Measurements from ENCODE around the gene MAP4K3.

MAP4K3 gene

DNA sequence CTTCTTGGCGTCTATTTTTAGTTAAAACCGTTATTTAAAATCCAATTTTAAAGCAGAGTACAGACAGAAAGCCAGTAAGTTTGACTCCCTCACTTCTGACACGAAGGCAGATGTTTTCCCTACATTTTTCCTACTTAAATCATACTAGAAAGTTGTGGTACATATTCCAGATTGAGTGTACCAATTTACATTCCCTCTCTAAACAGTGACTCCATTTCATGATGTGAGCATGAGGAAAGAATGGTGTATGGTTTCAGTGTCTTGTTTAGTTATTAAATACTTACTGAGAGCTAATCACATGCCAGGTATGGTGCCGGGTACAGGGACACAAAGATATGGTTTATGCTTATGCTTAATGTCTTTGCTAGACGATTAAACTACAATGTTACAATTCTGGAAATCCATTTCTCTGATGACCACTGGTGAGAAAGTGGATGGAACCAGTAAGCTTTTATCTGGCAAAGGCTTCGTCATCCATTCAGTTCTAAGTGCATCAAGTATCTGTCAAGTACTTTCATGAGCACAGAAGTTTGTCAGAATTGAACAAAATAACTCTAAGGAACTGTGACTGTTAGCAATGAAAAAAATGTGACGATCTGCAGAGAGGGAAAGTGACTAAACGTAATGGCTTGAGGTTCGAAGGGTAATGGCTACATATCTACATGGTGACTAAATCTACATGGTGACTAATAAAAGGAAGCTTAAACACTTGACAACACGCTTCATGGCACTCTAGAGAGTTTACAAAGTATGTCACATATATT is 25.7 kb downstream of the MAP4K3 start:
- TF ChIP-seq CTCF (IDR thresholded peaks at IDR 0.05; ENCODE audit: control insufficient read depth, extremely low read depth, insufficient read depth): no peak
- H3K4me3 ChIP-seq (ENCODE audit: low read depth, low read length): no peak overlapping the region
- DNase-seq (ENCODE audit: low read depth): no peak

GRCh38 chr2:39409697-39410389 is 27.2 kb downstream of the MAP4K3 start:
- DNase-seq (ENCODE audit: low read depth): no peak
- no peak overlapping the region for H3K4me3 ChIP-seq (ENCODE audit: low read depth, low read length)
- TF ChIP-seq CTCF (IDR thresholded peaks at IDR 0.05; ENCODE audit: control insufficient read depth, extremely low read depth, insufficient read depth): no peak

- DNase-seq (ENCODE audit: low read depth): no peak
- no peak overlapping the region for H3K4me3 ChIP-seq (ENCODE audit: low read depth, low read length)
- TF ChIP-seq CTCF (IDR thresholded peaks at IDR 0.05; ENCODE audit: control insufficient read depth, extremely low read depth, insufficient read depth): no peak
Measured at GRCh38 chr2:39408351-39409136, 28.5 kb downstream of the MAP4K3 start.

- no peak for TF ChIP-seq CTCF (IDR thresholded peaks at IDR 0.05; ENCODE audit: control insufficient read depth, extremely low read depth, insufficient read depth)
- no peak overlapping the region for H3K4me3 ChIP-seq (ENCODE audit: low read depth, low read length)
- DNase-seq (ENCODE audit: low read depth): no peak
Measured at GRCh38 chr2:39407516-39408296, 29.4 kb downstream of the MAP4K3 start.

DNA sequence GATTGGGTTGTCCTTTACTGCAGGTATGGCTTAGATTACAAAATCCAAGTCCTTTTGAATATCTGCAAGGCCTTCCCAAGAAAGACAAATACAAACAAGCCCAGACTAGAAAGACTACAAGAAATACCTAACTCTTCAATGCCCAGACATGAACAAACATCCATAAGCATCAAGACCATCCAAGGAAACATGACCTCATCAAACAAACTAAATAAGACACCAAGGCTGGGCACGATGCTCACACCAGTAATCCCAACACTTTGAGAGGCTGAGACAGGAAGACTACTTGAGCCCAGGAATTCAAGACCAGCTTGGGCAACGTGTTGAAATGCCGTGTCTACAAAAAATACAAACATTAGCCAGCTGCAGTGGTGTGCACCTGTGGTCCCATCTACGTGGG is 31.7 kb downstream of the MAP4K3 start:
- no peak for TF ChIP-seq CTCF (IDR thresholded peaks at IDR 0.05; ENCODE audit: control insufficient read depth, extremely low read depth, insufficient read depth)
- DNase-seq (ENCODE audit: low read depth): no peak

GRCh38 chr2:39403311-39403710 is 33.8 kb downstream of the MAP4K3 start:
- DNase-seq (ENCODE audit: low read depth): no peak
- no peak for TF ChIP-seq CTCF (IDR thresholded peaks at IDR 0.05; ENCODE audit: control insufficient read depth, extremely low read depth, insufficient read depth)
- no peak overlapping the region for H3K4me3 ChIP-seq (ENCODE audit: low read depth, low read length)

More for the DNA sequence above, 31.7 kb downstream of the MAP4K3 start:
- no peak overlapping the region for H3K4me3 ChIP-seq (ENCODE audit: low read depth, low read length)

All from LNCaP clone FGC (cell line).